GM18858 (cell line): ENCODE results near the gene RRBP1.
"Not testable (repeated sequence)": the region's sequence is repeated elsewhere in the genome, so short reads cannot be mapped to it uniquely, and the experiment has no call there.

Experiments
- ATAC-seq: cut with Tn5 transposase; IDR thresholded peaks from one replicate; pipeline ENCODE4 v1.9.1; 2021; ENCODE audit not compliant: unreplicated experiment

Gene RRBP1

GRCh38 chr20:17664025-17664633, 17.9 kb downstream of the RRBP1 start:
- ATAC-seq: no peak

- no peak for ATAC-seq
Observed at GRCh38 chr20:17663486-17663885, 18.6 kb downstream of the RRBP1 start.

- ATAC-seq: no peak
Observed at GRCh38 chr20:17663040-17663399, 19.0 kb downstream of the RRBP1 start.

GRCh38 chr20:17662333-17663039, 19.6 kb downstream of the RRBP1 start:
- no peak for ATAC-seq

- no peak for ATAC-seq
Observed at GRCh38 chr20:17661121-17661744, 20.8 kb downstream of the RRBP1 start.

- ATAC-seq: no peak
Observed at GRCh38 chr20:17660667-17661066, 21.4 kb downstream of the RRBP1 start.

- no peak for ATAC-seq
Observed at GRCh38 chr20:17659801-17660200, 22.2 kb downstream of the RRBP1 start.

- not testable (repeated sequence) for ATAC-seq
Observed at GRCh38 chr20:17659344-17659743, 22.7 kb downstream of the RRBP1 start.

GRCh38 chr20:17658648-17658993, 23.4 kb downstream of the RRBP1 start:
- ATAC-seq: no peak

- no peak for ATAC-seq
Observed at GRCh38 chr20:17657898-17658647, 24.0 kb downstream of the RRBP1 start.

- no peak for ATAC-seq
Observed at GRCh38 chr20:17657079-17657825, 24.8 kb downstream of the RRBP1 start.

- no peak for ATAC-seq
Observed at GRCh38 chr20:17655865-17656479, 26.1 kb downstream of the RRBP1 start.

GRCh38 chr20:17655286-17655651, 26.8 kb downstream of the RRBP1 start:
- no peak for ATAC-seq

- ATAC-seq: no peak
Observed at GRCh38 chr20:17654649-17655285, 27.3 kb downstream of the RRBP1 start.

GRCh38 chr20:17653835-17654648, 28.0 kb downstream of the RRBP1 start:
- no peak for ATAC-seq

- ATAC-seq: no peak
Observed at GRCh38 chr20:17652411-17652810, 29.6 kb downstream of the RRBP1 start.

- no peak for ATAC-seq
Observed at GRCh38 chr20:17651760-17652388, 30.2 kb downstream of the RRBP1 start.

- no peak for ATAC-seq
Observed at GRCh38 chr20:17651129-17651759, 30.8 kb downstream of the RRBP1 start.
